Body of pancreas (tissue), 4 donors: Measurements from ENCODE around the gene KIF1B. TPM values are rescaled to one million over a fixed set of nuclear protein-coding genes. Genes with fewer than 3 reads are reported as not detected.

ENCODE experiments used
- ATAC-seq: fragments of 150-250 bp; one replicate; pipeline ENCODE4 v1.9.1; 2016
- DNase-seq, 4 donors: peaks; one replicate each; pipeline ENCODE4 v3.0.0-alpha.2; 2019
- H3K27ac ChIP-seq, 4 donors: fragments of 200-600 bp; sonication (generic); 1 replicate in 3 of 4; 2 replicates in 1 of 4; pipeline versions ENCODE4 v1.5.1 to v1.6.1; 2016 to 2019; ENCODE audit warnings: mild to moderate bottlenecking in 1 of 4, mixed read lengths in 1 of 4, moderate library complexity in 1 of 4
- H3K27me3 ChIP-seq, 2 donors: fragments of 200-600 bp; sonication (generic); one replicate each; pipeline ENCODE4 v1.6.0; 2016; ENCODE audit warnings: mild to moderate bottlenecking in 1 of 2
- H3K36me3 ChIP-seq, 2 donors: fragments of 200-600 bp; sonication (generic); replicated peaks in 1 of 2; 2 replicates each; pipeline ENCODE4 v1.5.1; 2016; ENCODE audit warnings: low read depth in 2 of 2; ENCODE audit not compliant: insufficient read depth in 1 of 2
- H3K4me1 ChIP-seq: fragments of 200-600 bp; sonication (generic); one replicate; pipeline ENCODE4 v1.6.0; 2016
- H3K4me3 ChIP-seq, 2 donors: fragments of 200-600 bp; sonication (generic); 1 replicate in 1 of 2; 2 replicates in 1 of 2; pipeline ENCODE4 v1.5.1; 2016 to 2019
- H3K9me3 ChIP-seq, 3 donors: fragments of 200-600 bp; sonication (generic); 1 replicate in 2 of 3; 2 replicates in 1 of 3; pipeline ENCODE4 v1.5.1; 2016
- POLR2A ChIP-seq, 3 donors: fragments of 450-650 bp; IDR thresholded peaks; one replicate each; pipeline ENCODE4 v1.6.1; 2016; ENCODE audit warnings: antibody characterized with exemption in 3 of 3, mild to moderate bottlenecking in 2 of 3
- WGBS, 2 donors: methylation state at CpG; one replicate each; pipeline ENCODE4 v1.1.5; 2017; 5-methylcytosine and 5-hydroxymethylcytosine counted together
- intact Hi-C: fragments of 100-400 bp; cut with DNase I; formaldehyde crosslinking; loops from one replicate; pipeline ENCODE4 v1.15.1; 2023
- total RNA-seq, 2 donors: library from RNA; depleted of rRNA; stranded (reverse); fragments of >200 nt; gene quantifications; one replicate each; pipeline ENCODE4 v1.1.0, GENCODE V29; 2016
- TF ChIP-seq, protein P1 (sequence below), 7 experiments: fragments of 450-650 bp in 4 of 7; fragments of 200-600 bp in 3 of 7; sonication (generic) in 3 of 7; IDR thresholded peaks; one replicate each; pipeline ENCODE4 v1.5.1; 2016 to 2019; ENCODE audit warnings: antibody characterized with exemption in 7 of 7

The KIF1B gene
- total RNA-seq, 2 donors from 2014 or later: 39.2 to 46.8 TPM

DNA sequence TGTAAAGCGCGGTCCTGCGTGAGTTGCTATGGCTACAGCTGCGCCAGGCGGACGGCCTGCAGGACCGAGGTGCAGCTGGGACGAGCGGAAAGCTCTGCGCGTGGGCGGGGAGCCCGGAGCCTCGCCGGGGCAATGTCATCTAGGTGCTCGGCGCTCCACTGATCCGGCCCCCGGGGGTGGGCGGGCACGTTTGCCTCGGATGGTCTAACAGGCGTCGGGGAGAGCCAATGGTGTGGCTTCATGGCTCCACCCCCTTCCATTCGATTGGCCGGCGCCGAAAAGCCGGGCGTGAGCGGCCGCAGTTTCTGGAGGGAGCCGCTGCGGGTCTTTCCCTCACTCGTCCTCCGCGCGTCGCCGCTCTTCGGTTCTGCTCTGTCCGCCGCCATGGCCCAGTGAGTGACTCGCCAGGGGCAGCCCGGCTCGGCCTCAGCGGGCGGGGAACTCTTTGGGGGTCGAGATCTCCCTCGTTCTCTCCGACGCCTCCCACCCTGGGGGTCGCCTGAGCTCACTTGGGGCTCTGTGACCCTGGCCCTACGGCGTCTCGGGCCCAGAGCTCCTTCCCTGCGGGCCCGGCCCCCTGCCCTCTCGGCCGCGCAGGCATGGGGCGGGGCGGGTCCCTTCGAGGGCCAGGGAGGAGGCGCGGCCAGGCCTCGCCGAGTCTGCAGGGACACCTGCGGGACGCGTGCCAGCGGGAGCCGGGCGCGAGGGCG is 188.5 kb downstream of the KIF1B start, which contains the start of gene PGD:
Gene PGD (plus strand): TSS at position 331 of the 710 bp plus-strand sequence. CDS start 54 bp downstream, at position 385.
- no peaks in the 10 kb centered on the region for H3K27me3 ChIP-seq
- H3K36me3 ChIP-seq: peaks cover 0 to 2% of the 10 kb centered on the region in 2 donors
- 1% methylated on average over 70 of the region's 76 CpGs; no CpG with 5 or more reads in 1 of the 2 donors for WGBS, 2 donors
- ATAC-seq (peak; percentile 98), DNase-seq (peak; percentile 98 to 99 (median 98))
- peaks cover 24% of the 10 kb centered on the region for H3K4me1 ChIP-seq
- H3K4me3 ChIP-seq: peak within 1 kb of the TSS; percentile 62 to 96
- H3K27ac ChIP-seq: peak within 1 kb of the TSS; percentile 84 to 96 (median 94)
- intact Hi-C loops: no loop called here
- peak; percentile 62 to 81 (median 81) for TF ChIP-seq POLR2A (IDR thresholded peaks at IDR 0.05)
- TF ChIP-seq, protein P1, sequence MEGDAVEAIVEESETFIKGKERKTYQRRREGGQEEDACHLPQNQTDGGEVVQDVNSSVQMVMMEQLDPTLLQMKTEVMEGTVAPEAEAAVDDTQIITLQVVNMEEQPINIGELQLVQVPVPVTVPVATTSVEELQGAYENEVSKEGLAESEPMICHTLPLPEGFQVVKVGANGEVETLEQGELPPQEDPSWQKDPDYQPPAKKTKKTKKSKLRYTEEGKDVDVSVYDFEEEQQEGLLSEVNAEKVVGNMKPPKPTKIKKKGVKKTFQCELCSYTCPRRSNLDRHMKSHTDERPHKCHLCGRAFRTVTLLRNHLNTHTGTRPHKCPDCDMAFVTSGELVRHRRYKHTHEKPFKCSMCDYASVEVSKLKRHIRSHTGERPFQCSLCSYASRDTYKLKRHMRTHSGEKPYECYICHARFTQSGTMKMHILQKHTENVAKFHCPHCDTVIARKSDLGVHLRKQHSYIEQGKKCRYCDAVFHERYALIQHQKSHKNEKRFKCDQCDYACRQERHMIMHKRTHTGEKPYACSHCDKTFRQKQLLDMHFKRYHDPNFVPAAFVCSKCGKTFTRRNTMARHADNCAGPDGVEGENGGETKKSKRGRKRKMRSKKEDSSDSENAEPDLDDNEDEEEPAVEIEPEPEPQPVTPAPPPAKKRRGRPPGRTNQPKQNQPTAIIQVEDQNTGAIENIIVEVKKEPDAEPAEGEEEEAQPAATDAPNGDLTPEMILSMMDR (IDR thresholded peaks at IDR 0.05): no peak
- H3K9me3 ChIP-seq: no peaks in the 10 kb centered on the region

DNA sequence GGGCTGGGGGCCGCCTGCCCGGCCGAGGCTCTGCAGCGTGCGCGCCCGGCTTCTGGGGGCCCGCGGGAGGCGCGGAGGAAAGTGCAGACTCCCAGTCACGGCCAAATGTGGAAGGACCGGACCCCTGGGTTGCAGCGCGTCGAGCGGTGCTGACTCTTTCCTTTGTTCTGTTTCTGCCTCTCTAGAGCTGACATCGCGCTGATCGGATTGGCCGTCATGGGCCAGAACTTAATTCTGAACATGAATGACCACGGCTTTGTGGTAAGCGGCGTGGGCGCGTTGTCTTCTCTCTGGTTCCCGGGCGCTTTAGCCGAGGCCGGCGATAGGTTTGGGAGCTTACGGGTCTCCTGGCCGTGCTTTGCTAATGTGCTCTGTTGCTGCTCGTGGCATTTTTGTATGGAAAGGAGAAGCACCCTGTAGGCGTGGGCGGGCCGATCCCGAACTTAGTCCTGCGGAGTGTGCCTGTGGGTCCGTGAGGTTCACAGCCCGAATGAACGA is 189.1 kb downstream of the KIF1B start:
- no peaks in the 10 kb centered on the region for H3K9me3 ChIP-seq
- no peak for ATAC-seq
- DNase-seq: peak in 1 of 4 donors; percentile 34
- no peaks in the 10 kb centered on the region for H3K27me3 ChIP-seq
- H3K36me3 ChIP-seq: peaks cover 2 to 4% of the 10 kb centered on the region in 2 donors
- peak overlapping the region; percentile 62 to 96 for H3K4me3 ChIP-seq
- H3K4me1 ChIP-seq: peaks cover 24% of the 10 kb centered on the region
- H3K27ac ChIP-seq: peak overlapping the region; percentile 84 to 96 (median 94)
- intact Hi-C loops: no loop called here
- TF ChIP-seq, protein P1 (IDR thresholded peaks at IDR 0.05): no peak
- TF ChIP-seq POLR2A (IDR thresholded peaks at IDR 0.05): no peak
- WGBS, 2 donors: 1% methylated on average over 15 to 34 of the region's 42 CpGs

DNA sequence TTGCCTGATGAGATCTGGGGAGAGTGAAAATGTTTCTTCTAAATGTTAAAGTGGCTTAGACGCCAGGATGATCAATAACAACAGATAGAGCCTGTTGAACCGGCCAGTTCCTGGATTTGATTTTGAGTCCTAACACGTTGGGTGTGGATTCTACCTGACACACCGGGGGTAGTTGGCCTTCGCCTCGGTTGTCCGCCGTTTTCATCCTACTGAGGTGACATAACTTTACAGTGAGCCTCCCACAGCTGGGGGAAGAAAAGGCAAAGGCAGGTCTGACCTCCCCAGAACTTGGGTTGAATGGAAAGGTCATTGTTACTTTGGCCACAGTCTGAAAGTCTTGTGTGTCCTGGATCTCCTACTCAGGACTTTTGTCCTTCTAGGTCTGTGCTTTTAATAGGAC is 189.6 kb downstream of the KIF1B start:
- TF ChIP-seq POLR2A (IDR thresholded peaks at IDR 0.05): no peak
- TF ChIP-seq, protein P1 (IDR thresholded peaks at IDR 0.05): no peak
- H3K27ac ChIP-seq: peak overlapping the region in 2 of 4 donors; percentile 12 to 96
- WGBS, 2 donors: 48 to 51% methylated on average over 8 of the region's 8 CpGs

DNA sequence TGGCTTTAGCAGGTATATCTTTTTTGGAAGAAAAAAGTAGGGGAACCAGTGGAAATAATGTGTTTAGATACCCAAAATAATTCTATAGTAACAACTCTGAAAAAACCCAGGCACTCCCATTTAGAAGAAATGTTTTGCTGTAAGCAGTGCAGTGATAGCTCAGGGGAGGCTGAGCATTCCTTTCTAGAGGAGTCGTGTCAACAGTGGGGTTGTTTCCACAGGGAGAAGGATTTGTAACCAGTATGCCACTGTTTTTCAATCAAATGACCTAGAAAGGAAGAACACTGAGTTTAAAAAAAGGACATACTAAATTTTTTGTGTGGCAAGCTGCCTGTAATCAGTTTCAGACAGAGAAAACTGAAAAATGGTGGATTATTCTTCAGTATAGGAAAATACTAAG is 190.9 kb downstream of the KIF1B start:
- intact Hi-C loops: no loop called here
- no peak for DNase-seq
- Histone ChIP-seq H3K4me1 (peaks cover 24% of the 10 kb centered on the region), H3K36me3 (peaks cover 4 to 7% of the 10 kb centered on the region in 2 donors), H3K4me3 (no peak overlapping the region), H3K27ac (no peak overlapping the region), H3K9me3 (no peaks in the 10 kb centered on the region), H3K27me3 (no peaks in the 10 kb centered on the region)
- TF ChIP-seq, protein P1 (IDR thresholded peaks at IDR 0.05): no peak
- no peak for TF ChIP-seq POLR2A (IDR thresholded peaks at IDR 0.05)
- ATAC-seq: no peak
- WGBS, 2 donors: 90% methylated on average over 1 of the region's 1 CpG

More for the DNA sequence above, 189.6 kb downstream of the KIF1B start:
- DNase-seq (no peak), ATAC-seq (no peak)
- Histone ChIP-seq H3K4me1 (peaks cover 24% of the 10 kb centered on the region), H3K4me3 (no peak overlapping the region), H3K27me3 (no peaks in the 10 kb centered on the region), H3K9me3 (no peaks in the 10 kb centered on the region), H3K36me3 (peaks cover 4 to 7% of the 10 kb centered on the region in 2 donors)
- intact Hi-C loops: no loop called here
